GM18499 (cell line): ENCODE results near the gene AQP4.

Source experiments
- ATAC-seq: cut with Tn5 transposase; IDR thresholded peaks from one replicate; pipeline ENCODE4 v1.9.1; 2021; ENCODE audit warnings: moderate number of reproducible peaks; ENCODE audit not compliant: insufficient read depth, unreplicated experiment

The AQP4 gene

DNA sequence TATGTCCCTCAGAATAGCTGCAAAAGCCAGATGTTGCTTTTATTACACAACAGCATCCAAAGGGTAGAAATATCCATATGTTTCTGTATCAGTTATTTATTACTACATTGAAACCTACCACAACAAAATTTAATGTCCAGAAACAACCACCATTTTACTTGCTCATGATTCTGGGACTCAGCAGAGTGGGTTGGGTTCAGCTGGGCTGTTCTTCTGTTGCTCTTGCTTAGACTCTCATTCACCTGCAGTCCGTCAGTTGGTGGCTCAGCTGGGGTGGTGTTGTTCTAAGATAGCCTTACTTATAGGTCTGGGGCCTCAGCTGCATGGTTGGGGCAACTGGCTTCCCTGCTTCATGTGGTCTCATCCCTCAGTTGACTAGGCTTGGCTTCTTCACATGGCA, 21.7 kb downstream of the AQP4 start:
- no peak for ATAC-seq

DNA sequence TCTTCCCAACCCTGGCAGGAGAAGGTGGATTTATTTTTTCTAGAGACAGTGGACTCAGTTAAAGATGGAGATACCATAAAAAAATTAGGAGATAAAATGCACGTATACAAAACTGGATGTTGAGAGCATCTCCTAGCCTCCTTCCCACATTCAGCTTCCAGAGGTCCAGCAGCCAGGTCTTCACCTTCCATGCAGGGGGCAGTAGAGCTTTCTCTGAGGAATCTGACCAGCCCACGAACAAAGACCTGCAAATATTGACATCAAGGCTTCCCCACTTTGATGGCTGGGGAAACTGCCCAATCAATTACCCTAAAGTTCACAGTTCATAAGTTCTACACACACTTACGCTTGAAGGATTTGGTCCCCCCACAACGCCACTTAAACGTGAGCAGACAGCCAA, 24.5 kb downstream of the AQP4 start:
- no peak for ATAC-seq

DNA sequence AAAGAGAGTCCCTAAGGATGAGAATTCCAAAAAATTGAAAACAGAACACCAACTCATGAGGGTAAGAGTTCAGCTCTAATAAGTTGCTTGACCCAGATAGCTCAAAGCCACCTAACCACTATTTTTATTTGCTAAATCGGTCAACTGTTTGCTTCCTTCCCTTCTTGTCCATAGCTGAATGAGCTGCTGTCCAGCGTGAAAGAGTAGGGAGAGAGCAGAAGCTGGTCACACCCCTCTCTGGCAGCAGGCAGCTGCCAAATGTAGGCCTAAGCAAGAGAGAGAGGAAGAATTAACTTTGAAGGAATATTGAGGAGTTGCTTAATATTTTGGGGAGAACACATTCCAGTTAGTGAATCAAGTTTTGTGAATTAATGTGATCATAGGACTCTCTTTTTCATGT, 25.9 kb downstream of the AQP4 start:
- ATAC-seq = no peak

DNA sequence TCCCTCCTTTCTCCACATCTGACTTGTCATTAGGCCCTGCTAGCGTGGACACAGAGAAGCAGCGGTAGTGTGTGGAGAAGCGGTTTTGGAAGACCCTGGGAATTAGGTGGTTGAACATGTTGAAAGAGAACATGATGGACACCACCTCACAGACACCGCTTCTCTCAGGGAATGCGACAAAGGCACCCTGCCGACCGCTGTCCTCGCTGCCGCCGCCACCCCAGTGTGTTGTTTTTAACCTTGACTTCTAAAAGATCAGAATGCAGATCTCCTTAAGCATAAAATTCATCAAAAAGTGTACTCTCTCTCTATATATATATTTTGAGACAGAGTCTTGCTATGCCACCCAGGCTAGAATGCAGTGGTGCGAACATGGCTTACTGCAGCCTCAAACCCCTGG, 33.2 kb downstream of the AQP4 start:
- no peak for ATAC-seq

DNA sequence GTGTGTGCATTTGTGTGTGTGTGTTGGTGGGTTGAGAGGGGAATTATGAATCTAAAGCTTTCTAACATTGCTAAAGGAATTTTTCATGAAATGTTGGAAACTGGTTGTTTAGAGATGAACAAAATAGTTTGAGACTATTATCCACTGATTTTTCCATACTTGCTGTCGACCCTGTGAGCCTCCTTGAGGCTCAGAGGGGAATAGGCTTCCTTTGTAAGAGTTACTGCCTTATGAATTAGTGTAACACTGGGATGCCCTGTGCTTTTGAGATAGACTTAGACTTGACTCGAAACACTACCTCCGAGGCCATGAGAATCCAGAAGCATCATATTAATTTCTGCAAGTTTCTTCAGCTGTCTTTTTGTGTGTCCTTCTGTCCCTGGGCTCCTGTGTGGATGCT, 37.9 kb downstream of the AQP4 start:
- ATAC-seq = no peak

DNA sequence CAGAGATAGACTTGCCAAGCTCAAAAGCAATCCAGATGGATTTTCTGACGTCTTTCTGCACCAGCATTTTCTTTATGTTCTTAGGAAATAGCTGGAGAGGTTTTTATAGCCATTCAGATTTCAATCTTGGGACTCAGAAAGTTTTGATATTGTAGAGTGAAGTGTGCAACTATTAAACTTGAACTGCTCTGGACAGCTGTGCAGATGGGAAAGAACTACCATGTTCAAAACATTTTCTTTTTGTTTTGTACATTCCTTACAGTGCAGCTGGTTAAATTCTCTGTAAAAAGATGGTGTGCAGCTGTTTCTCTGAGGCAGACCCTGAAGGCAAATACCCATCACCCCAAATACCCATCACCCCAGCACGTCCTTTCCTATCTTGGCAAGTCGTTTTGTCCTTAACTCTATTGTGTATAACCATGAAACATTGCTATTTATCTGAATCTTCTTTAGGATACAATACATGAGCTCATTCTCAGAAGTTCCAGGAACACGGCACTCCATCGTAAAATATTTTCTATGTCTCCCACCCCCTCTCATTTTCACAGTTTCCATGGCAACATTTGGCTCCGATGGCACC, 38.8 kb downstream of the AQP4 start:
- no peak for ATAC-seq

DNA sequence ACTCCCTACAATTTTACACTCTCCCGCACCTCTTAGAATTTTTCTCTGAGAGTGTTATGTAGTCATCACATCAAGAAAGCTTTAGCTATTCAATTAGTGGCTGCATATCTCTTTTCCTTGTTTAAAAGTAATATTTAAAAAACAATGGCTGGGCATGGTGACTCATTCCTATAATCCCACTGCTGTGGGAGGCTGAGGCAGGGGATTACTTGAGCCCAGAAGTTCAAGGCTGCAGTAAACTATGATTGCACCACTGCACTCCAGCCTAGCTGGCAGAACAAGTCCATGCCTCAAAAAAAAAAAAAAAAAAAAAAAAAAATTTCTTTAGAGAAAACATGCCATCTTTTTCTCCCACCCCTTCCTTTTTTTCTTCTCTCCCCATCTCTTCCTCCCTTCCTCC, 44.3 kb downstream of the AQP4 start:
- ATAC-seq = no peak

DNA sequence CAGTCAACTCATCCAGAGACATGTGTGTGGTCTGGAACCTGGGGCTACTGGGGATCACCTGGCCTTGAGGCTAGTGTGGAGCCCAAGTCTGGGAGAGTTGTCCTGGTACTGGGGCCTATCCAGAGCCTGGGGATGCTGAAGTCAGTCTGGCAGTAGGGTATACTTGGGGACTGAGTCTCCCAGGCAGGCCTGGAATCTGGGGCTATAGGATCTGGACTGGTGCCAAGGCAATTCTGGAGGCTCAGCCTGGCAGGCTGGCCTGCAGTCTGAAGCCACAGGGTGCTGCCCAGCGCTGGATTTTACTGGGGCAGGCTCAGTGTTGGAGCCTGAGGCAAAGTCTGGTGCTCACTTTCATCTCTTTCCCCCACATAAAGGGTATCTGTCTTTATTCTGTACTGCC, 46.5 kb downstream of the AQP4 start:
- ATAC-seq = no peak

DNA sequence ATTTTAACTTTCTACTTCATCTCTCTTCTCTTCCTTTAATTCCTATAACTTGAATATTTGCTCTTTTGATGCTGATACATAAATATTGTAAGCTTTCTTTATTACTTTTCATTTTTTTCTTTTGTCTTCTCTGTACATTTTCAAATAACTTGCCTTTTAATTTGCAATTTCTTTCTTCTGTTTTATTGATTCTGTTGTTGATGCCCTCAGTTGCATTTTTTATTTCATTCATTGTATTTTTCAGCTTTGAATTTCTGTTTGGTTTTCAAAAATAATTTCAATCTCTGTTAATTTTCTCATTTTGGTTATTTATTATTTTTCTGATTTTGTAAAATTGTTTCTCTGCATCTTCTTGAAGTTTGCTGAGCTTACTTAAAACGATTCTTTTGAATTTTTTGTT, 47.0 kb downstream of the AQP4 start:
- no peak for ATAC-seq

DNA sequence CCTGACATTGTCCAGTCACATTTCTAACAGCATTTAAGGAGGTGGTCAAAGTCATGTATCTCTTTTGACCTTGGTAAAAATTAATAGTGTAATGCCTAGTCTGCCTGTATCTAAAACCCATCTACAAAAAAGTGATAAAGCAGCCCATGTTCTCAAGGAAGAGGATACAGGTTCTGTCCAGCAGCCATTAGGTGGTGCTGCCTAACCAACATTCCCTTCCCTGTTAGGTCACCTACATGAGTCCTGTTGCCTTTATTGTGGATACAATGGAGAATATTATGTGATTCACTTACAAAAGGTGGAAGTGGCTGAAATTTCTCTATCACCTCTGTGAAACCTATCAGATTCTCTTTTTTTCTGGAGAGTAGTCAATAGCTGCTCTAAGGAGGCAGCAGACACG, 52.5 kb downstream of the AQP4 start:
- ATAC-seq = no peak

DNA sequence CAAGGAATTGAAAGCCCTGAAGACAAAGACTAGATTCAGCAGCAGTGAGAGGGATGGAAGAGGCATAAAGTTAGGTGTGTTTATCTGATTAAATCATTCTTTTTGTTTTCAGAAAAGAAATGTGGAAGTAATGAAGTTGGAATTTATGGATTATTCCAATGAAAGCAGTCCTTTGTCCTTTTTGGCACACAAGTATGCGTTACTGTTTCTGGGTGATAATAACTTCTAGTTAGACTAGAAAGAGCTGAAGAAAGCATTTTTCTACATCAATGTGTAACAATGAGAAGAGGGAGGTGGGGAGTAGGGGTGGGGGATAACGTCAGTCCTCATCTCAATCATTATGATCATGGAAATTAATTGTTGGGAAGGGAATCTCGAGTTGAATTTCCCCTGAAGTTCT, 53.0 kb downstream of the AQP4 start:
- ATAC-seq = no peak

DNA sequence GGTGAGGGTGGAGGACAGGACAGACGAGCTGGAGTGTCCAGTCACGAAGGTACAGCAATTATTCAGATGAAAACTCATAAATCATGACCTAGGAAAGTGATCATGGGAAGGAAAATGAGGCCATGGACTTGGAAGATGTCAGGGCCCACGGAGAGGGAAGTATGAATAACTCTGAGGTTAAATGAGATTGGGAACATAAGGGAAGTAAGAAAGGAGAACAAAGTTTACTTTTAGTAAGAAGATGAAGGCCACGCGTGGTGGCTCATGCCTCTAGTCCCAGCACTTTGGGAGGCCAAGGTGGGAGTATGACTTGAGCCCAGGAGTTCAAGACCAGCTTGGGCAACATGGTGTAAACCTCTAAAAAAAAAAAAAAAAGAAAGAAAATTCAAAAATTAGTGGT, 56.2 kb downstream of the AQP4 start:
- no peak for ATAC-seq

DNA sequence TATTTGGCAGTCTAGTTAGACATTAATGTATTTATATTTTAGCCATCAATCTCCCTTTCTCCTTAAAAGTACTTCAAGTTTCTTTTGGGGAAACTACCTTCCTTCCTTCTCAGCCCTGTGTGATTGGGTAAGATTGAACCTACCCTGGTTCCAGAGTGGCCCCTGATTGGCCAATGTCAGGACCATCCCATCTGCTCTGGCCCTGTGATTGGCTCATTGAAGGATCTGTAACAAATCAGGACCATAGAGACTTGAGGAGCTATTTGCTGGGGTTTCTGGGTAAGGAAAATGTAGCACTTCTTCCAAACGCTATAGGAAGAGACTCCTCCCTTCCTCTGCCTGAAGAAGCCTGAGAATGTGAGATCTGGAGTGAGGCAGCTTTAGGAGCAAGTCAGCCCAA, 59.3 kb downstream of the AQP4 start:
- no peak for ATAC-seq

DNA sequence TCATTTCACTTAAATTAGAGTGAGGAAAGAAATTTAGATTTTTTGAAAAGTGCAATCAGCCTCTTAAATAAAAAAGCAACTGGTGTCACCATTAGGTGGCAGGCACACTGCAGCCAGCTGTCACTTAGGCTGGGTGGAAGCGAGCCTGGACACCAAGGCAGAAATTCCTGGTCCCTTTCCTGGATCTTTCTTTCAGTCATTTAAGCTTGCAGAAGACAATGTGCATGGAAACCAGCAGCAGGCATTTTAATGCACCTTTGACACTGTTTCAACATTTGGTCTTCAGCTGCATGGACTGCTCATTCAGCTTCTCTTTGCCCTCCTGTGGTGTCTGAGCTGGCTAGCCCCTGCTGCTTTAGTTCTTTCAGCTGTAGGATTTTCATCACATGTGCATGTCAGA, 61.0 kb downstream of the AQP4 start:
- ATAC-seq = no peak

DNA sequence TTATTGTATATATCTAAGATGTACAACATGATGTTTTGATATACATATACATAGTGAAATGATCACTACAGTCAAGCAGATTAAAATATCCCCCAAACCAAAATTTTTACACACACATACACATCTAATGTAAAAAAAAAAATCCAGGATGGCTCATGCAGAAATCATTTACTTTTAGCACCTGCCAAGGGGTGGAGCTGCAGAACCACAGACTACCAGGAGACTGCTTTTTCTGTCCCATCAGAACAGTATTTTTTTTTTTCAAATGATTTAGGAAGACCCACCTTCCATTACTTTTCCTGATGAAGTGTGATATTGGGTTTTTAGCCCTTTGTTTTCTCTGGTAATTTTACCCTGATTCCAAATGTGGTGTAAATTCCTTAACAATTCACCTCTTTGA, 61.9 kb downstream of the AQP4 start:
- no peak for ATAC-seq

DNA sequence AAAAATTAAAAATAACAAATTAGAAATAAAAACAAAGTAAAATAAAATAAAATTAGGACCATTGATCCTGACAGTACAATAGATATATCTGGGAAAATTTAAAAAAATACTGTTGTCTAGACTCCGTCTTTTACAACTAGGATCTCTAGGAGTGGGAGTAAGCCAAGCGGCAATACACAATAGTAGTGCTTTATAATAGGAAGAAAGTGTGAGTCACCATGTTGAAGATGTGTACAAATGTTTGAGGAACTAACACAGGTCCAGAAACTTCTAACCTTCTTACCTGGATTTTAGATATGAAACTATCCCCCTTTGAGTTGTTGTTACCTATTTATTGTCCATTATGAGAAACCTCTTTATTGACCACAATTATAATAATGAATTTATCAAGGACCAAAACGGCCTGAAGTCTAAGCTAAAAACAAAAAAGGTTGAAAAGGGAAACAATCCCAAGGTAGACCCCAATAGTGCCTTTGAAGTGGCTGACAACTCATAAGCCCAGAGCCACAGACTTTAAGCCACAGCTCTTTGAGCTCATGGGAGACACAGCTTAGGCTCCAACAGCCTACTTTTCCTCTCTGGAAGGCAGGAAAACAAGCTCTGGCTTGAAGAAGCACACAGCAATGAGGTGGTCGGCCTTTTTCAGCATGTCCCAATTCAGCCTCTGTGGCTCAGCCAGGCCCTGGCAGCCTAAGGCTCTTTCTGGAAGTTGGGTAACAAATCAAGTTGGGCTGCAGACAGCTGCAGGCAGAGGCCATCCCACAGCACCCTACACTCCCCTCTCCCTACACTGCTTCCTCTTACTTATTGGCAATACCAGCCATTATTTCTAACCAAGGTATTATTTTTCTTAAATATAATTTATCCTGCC, 62.9 kb downstream of the AQP4 start:
- no peak for ATAC-seq
